K562 (cell line): ENCODE measurements around the gene GRB10. TPM values are rescaled to one million over a fixed set of nuclear protein-coding genes. Genes with fewer than 3 reads are reported as not detected.

Experiments used
- ATAC-seq: fragments of 200-7000 bp; cut with Tn5 transposase; 3 replicates; pipeline ENCODE4 v1.9.1; 2020; ENCODE audit warnings: moderate library complexity
- BruUV-seq: library from RNA; stranded (reverse); fragments of 400-500 nt; replicated peaks from 2 replicates; lab custom pipeline; 2021; lab: Mats Ljungman, UMichigan
- CTCF ChIA-PET: fragments of 300-600 bp; formaldehyde crosslinking; extraction: SDS; loops from one replicate; lab custom pipeline; 2021; ENCODE audit warnings: low intra/inter-chr PET ratio; lab: Yijun Ruan, JAX
- POLR2A ChIA-PET: fragments of 300-600, 350-650 bp; sonication (Branson Sonifier 250); formaldehyde crosslinking; extraction: SDS; loops from one replicate; lab custom pipeline; 2021; ENCODE audit warnings: antibody characterized with exemption, inconsistent platforms; lab: Yijun Ruan, JAX
- DNase-seq, 4 experiments: peaks; one replicate each; pipeline versions ENCODE4 v3.0.0 to v3.0.0-alpha.2; 2011 to 2018; ENCODE audit warnings: low spot score in 3 of 4, mixed read lengths in 3 of 4; ENCODE audit errors: extremely low read depth in 1 of 4
- FAIRE-seq: peaks from 2 replicates; lab custom pipeline; 2011; peaks lifted over from hg19 to GRCh38; lab: Jason Lieb, UNC
- H2AFZ ChIP-seq: 2 replicates; pipeline ENCODE4 v1.6.0; 2011; ENCODE audit warnings: low read depth, low read length, control low read depth, inconsistent platforms
- H3K27ac ChIP-seq: fragments of 200-600 bp; 3 replicates; pipeline ENCODE4 v1.8.0; 2011; ENCODE audit warnings: low read depth, mild to moderate bottlenecking, control low read depth, inconsistent platforms, low read length, moderate library complexity, mixed read lengths; ENCODE audit errors: extremely low read depth
- H3K27me3 ChIP-seq, 2 experiments: fragments of 300-600 bp in 1 of 2; 2 replicates in 1 of 2; 3 replicates in 1 of 2; pipeline versions ENCODE4 v1.6.0 to v1.8.0; 2011; ENCODE audit warnings: inconsistent platforms in 2 of 2, low read length in 2 of 2, mild to moderate bottlenecking in 1 of 2, mixed read lengths in 1 of 2, moderate library complexity in 1 of 2; ENCODE audit not compliant: control insufficient read depth in 2 of 2, insufficient read depth in 2 of 2
- H3K36me3 ChIP-seq: fragments of 300-600 bp; 3 replicates; pipeline ENCODE4 v1.8.0; 2011; ENCODE audit warnings: mild to moderate bottlenecking, low read length, inconsistent platforms; ENCODE audit not compliant: control insufficient read depth, insufficient read depth
- H3K4me1 ChIP-seq, 2 experiments: fragments of 200-600 bp in 1 of 2; replicated peaks in 1 of 2; 2 replicates in 1 of 2; 3 replicates in 1 of 2; pipeline versions ENCODE4 v1.5.1 to v1.8.0; 2011; ENCODE audit warnings: inconsistent platforms in 2 of 2, low read length in 2 of 2, mild to moderate bottlenecking in 1 of 2, mixed read lengths in 1 of 2, moderate library complexity in 1 of 2; ENCODE audit not compliant: control insufficient read depth in 2 of 2, insufficient read depth in 2 of 2
- H3K4me2 ChIP-seq: 2 replicates; pipeline ENCODE4 v1.6.1; 2011; ENCODE audit warnings: low read length, control low read depth, inconsistent platforms, mixed read lengths; ENCODE audit not compliant: insufficient read depth
- H3K4me3 ChIP-seq: fragments of 200-600 bp; sonication (generic), shearing (Covaris generic); 2 replicates; pipeline ENCODE4 v1.5.1; 2016; ENCODE audit warnings: control low read depth, inconsistent platforms
- H3K79me2 ChIP-seq: fragments of 200-600 bp; 3 replicates; pipeline ENCODE4 v1.8.0; 2011; ENCODE audit warnings: low read length, inconsistent platforms; ENCODE audit not compliant: control insufficient read depth, insufficient read depth
- H3K9ac ChIP-seq, 2 experiments: 2 replicates each; pipeline versions ENCODE4 v1.6.0 to v1.6.1; 2011; ENCODE audit warnings: low read depth in 2 of 2, low read length in 2 of 2, control low read depth in 1 of 2, inconsistent platforms in 1 of 2, mild to moderate bottlenecking in 1 of 2, mixed read lengths in 1 of 2; ENCODE audit not compliant: insufficient read depth in 1 of 2
- H3K9me1 ChIP-seq: one replicate; pipeline ENCODE4 v1.6.0; 2011; ENCODE audit warnings: inconsistent platforms, mild to moderate bottlenecking, low read length, moderate library complexity; ENCODE audit not compliant: control insufficient read depth, insufficient read depth
- H3K9me3 ChIP-seq: replicated peaks from 2 replicates; pipeline ENCODE4 v1.5.1; 2011; ENCODE audit warnings: low read depth, low read length, inconsistent platforms; ENCODE audit not compliant: control insufficient read depth, insufficient read depth
- H4K20me1 ChIP-seq: replicated peaks from 2 replicates; pipeline ENCODE4 v1.6.1; 2011; ENCODE audit warnings: low read length, inconsistent platforms, mixed read lengths; ENCODE audit not compliant: control insufficient read depth, insufficient read depth
- ARID1B ChIP-seq: fragments of 450-650 bp; IDR thresholded peaks from 2 replicates; pipeline ENCODE4 v1.6.1; 2016; ENCODE audit warnings: antibody characterized with exemption, mild to moderate bottlenecking, inconsistent platforms
- ATF3 ChIP-seq, 2 experiments: fragments of 450-650 bp in 1 of 2; sonication (generic) in 1 of 2; formaldehyde crosslinking in 1 of 2; IDR thresholded peaks in 1 of 2; conservative IDR thresholded peaks in 1 of 2; 2 replicates each; pipeline versions ENCODE4 v1.6.1 to v1.8.1; 2016 to 2023; ENCODE audit warnings: mild to moderate bottlenecking in 2 of 2, moderate library complexity in 2 of 2, inconsistent platforms in 1 of 2, missing genetic modification reagents in 1 of 2
- COPS2 ChIP-seq: fragments of 450-650 bp; conservative IDR thresholded peaks from 2 replicates; pipeline ENCODE4 v1.6.1; 2016; ENCODE audit warnings: mild to moderate bottlenecking, moderate library complexity
- CREM ChIP-seq: IDR thresholded peaks from 2 replicates; pipeline ENCODE4 v1.6.1; 2014; ENCODE audit warnings: antibody characterized with exemption, low read depth
- MTF1 ChIP-seq: fragments of 250-450 bp; sonication (Bioruptor Pico); IDR thresholded peaks from 2 replicates; pipeline ENCODE4 v1.9.0; 2021; ENCODE audit warnings: moderate library complexity, mild to moderate bottlenecking, inconsistent platforms, borderline replicate concordance
- RBFOX2 ChIP-seq: fragments of 200-400 bp; formaldehyde crosslinking; IDR thresholded peaks from 2 replicates; pipeline ENCODE4 v1.6.1; 2017; ENCODE audit warnings: low read depth, mild to moderate bottlenecking, low read length, moderate library complexity
- RBM39 ChIP-seq: fragments of 200-400 bp; formaldehyde crosslinking; optimal IDR thresholded peaks from 2 replicates; pipeline ENCODE3; 2018; ENCODE audit warnings: low read depth, low read length
- XRCC4 ChIP-seq: IDR thresholded peaks from one replicate; pipeline ENCODE4 v1.6.1; 2011; ENCODE audit not compliant: insufficient read depth, insufficient read length; ENCODE audit errors: extremely low read depth
- ZBTB8A ChIP-seq: fragments of 450-650 bp; IDR thresholded peaks from 2 replicates; pipeline ENCODE4 v1.6.1; 2018; ENCODE audit warnings: mild to moderate bottlenecking, moderate library complexity; ENCODE audit not compliant: partially characterized antibody
- ZNF778 ChIP-seq: fragments of 450-650 bp; formaldehyde crosslinking; IDR thresholded peaks from 2 replicates; pipeline ENCODE4 v1.4.0; 2020; ENCODE audit warnings: mild to moderate bottlenecking, moderate library complexity
- WGBS: fragments of 100-300 bp; shearing (Covaris generic); methylation state at CpG from one replicate; pipeline ENCODE4 v1.1.6; 2016; ENCODE audit warnings: low coverage, mixed read lengths; ENCODE audit not compliant: insufficient coverage; ENCODE audit errors: missing lambda C conversion rate; 5-methylcytosine and 5-hydroxymethylcytosine counted together
- in situ Hi-C: fragments of 300-500 bp; cut with MboI; formaldehyde crosslinking; loops from 4 replicates; pipeline ENCODE4 v1.15.0; 2018; ENCODE audit warnings: inconsistent platforms, mixed read lengths
- intact Hi-C: fragments of 100-400 bp; cut with micrococcal nuclease; formaldehyde crosslinking; loops from 2 replicates; pipeline ENCODE4 v1.14.2; 2022
- polyA plus RNA-seq, 8 experiments: library from polyadenylated mRNA; depleted of rRNA in 4 of 8; stranded (reverse) in 5 of 8; unstranded in 3 of 8; fragments of >200 nt; fragmentation: Nextera tagmentation in 2 of 8; fragmentation: Illumina TruSeq in 1 of 8; extraction: Ambion mirVana in 2 of 8; extraction: Trizol in 1 of 8; gene quantifications; 2 replicates each; pipeline versions ENCODE4 v1.2.1 to v1.2.3, GENCODE V29; 2011 to 2014; ENCODE audit warnings: inconsistent platforms in 1 of 8, missing spikeins in 1 of 8
- total RNA-seq, 7 experiments: library from RNA; depleted of rRNA in 6 of 7; stranded (reverse); fragments of >200 nt in 6 of 7; fragmentation: Illumina TruSeq in 2 of 7; extraction: Trizol in 2 of 7; gene quantifications; 2 replicates each; pipeline versions ENCODE4 v1.2.1 to v1.2.3, GENCODE V29; 2011 to 2021; ENCODE audit warnings: low replicate concordance in 1 of 7
- TF ChIP-seq, protein P1 (sequence below): sonication (generic); formaldehyde crosslinking; IDR thresholded peaks from 2 replicates; pipeline ENCODE4 v1.9.0; 2022; ENCODE audit warnings: mild to moderate bottlenecking, missing genetic modification reagents

Gene GRB10
- total and polyA plus RNA-seq, 9 of the 15 experiments (the other 6 are each of a cell fraction or from before 2014, with no cell fraction given) = 8.9 to 88.5 (median 40.7) TPM

DNA sequence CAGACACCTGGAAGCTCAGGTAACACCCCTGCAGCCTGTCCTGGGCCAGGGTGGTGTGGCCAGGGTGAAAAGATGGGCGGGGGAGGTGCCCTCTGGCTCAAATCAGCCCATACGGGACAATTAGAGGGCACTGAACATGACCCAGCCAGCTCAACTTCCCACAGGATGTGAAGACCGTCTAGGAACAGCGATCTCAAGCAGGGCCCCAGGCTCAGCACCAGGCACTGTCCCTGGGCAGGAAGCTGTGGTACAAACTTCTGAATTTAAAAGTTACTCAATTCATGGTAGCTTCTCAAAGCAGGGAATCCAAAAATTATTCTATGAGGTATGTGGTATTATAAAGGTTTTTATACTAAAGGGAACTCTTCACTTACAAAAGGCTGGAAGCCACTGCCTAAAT lies 5.1 kb upstream of the GRB10 start:
- Histone ChIP-seq H3K27ac (no peak overlapping the region), H3K4me3 (no peak overlapping the region), H3K9me3 (no peaks in the 10 kb centered on the region), H3K9ac (no peak overlapping the region), H3K9me1 (peaks cover 14% of the 10 kb centered on the region), H3K4me2 (no peak overlapping the region), H3K4me1 (peaks cover 22 to 23% of the 10 kb centered on the region in 2 experiments; a peak in 4 of 5 replicates), H4K20me1 (peaks cover 53% of the 10 kb centered on the region), H3K27me3 (no peaks in the 10 kb centered on the region), H3K36me3 (peaks cover 15% of the 10 kb centered on the region; the same call in 2 of the 3 replicates), H3K79me2 (peaks cover 100% of the 10 kb centered on the region), H2AFZ (no peak overlapping the region)
- POLR2A ChIA-PET = interaction anchor here (0.5 to 1.9 kb wide), 3 partner anchors 8 to 1579 kb away, joined by 4 to 8 read pairs (median 5); no protein-coding TSS in a partner anchor
- no peak for TF ChIP-seq ZNF778 (CRISPR knock-in tag)
- 0 out of 2 replicates have a peak, but pooled peaks have one; percentile 9 for TF ChIP-seq RBFOX2
- FAIRE-seq (no peak), DNase-seq (no peak), ATAC-seq (no peak)
- no TSS peak for BruUV-seq
- 75% methylated on average over 4 of the region's 4 CpGs for WGBS
- CTCF ChIA-PET = no interaction called here
- in situ Hi-C loops = no loop called here
- intact Hi-C loops = no loop called here

DNA sequence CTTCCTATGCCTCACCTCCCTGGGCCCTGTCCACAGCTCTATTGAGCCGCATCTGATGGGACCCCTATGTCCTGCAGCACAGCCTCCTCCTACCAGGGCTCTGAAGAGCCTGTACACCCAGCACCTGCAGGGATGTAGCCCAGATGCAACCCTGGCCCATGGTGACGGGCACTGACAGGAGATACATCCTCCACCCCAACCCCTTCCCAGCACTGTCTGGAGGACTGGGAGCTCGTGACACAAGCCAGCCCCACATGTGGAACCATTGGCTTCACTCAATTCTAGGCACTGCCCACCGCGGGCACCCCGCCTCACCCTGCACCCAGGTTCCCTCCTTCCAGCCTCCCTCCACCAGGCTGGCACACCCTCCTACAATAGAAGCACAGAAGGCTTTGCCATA lies 2.6 kb upstream of the GRB10 start:
- Histone ChIP-seq H3K9me1 (peaks cover 22% of the 10 kb centered on the region), H4K20me1 (peaks cover 68% of the 10 kb centered on the region), H3K4me2 (no peak overlapping the region), H3K4me1 (peaks cover 10 to 32% of the 10 kb centered on the region in 2 experiments; a peak in 4 of 5 replicates), H3K9ac (0 out of 4 replicates have a peak overlapping the region, but pooled peaks of 1 of the 2 experiments have one; percentile 62), H3K36me3 (peaks cover 10% of the 10 kb centered on the region; the same call in 2 of the 3 replicates), H3K9me3 (no peaks in the 10 kb centered on the region), H3K79me2 (peaks cover 96% of the 10 kb centered on the region), H2AFZ (no peak overlapping the region), H3K27ac (no peak overlapping the region), H3K4me3 (no peak overlapping the region), H3K27me3 (no peaks in the 10 kb centered on the region)
- in situ Hi-C loops (no loop called here), intact Hi-C loops (no loop called here)
- ChIA-PET CTCF (no interaction called here), POLR2A (interaction anchor here (0.8 to 1.1 kb wide), 4 partner anchors 8 to 131 kb away, joined by 3 to 4 read pairs (median 4); no protein-coding TSS in a partner anchor)
- ATAC-seq (no peak), FAIRE-seq (no peak), DNase-seq (no peak)
- WGBS = 96% methylated on average over 6 of the region's 6 CpGs
- no TSS peak for BruUV-seq
- TF ChIP-seq XRCC4 (no peak), CREM (no peak), COPS2 (no peak), MTF1 (CRISPR knock-in tag) (no peak), RBM39 (no peak), ATF3 (IDR thresholded peaks at IDR 0.05) (no peak), ATF3 (CRISPR knock-in tag; conservative IDR thresholded peaks at IDR 0.05) (no peak), ARID1B (no peak), ZBTB8A (no peak)
- TF ChIP-seq, protein P1, sequence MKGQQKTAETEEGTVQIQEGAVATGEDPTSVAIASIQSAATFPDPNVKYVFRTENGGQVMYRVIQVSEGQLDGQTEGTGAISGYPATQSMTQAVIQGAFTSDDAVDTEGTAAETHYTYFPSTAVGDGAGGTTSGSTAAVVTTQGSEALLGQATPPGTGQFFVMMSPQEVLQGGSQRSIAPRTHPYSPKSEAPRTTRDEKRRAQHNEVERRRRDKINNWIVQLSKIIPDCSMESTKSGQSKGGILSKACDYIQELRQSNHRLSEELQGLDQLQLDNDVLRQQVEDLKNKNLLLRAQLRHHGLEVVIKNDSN (CRISPR knock-in tag) = no peak
